Fibroblast of the aortic adventitia (primary cell): ENCODE measurements around the gene AVPR1A. TPM values are rescaled to one million over a fixed set of nuclear protein-coding genes. Genes with fewer than 3 reads are reported as not detected.
A peak's percentile ranks its signal among the peaks of the same experiment; 100 is the strongest.

Experiments
- DNase-seq: peaks from one replicate; pipeline ENCODE4 v3.0.0-alpha.2; 2010; ENCODE audit warnings: low read depth
- H3K4me3 ChIP-seq: 2 replicates; pipeline ENCODE4 v1.5.1; 2011; ENCODE audit warnings: low read depth, mild to moderate bottlenecking, control low read depth, low read length, moderate library complexity
- CTCF ChIP-seq: IDR thresholded peaks from 2 replicates; pipeline ENCODE4 v1.5.1; 2011; ENCODE audit warnings: mild to moderate bottlenecking, low read length, control low read depth, inconsistent platforms; ENCODE audit not compliant: insufficient read depth
- total RNA-seq: library from RNA; depleted of rRNA; stranded (reverse); fragments of >200 nt; gene quantifications from 2 replicates; pipeline ENCODE4 v1.2.3, GENCODE V29; 2012; ENCODE audit warnings: low replicate concordance

AVPR1A gene
- total RNA-seq, 1 donor, result not detected

- no peak for DNase-seq
- no peak for TF ChIP-seq CTCF
- H3K4me3 ChIP-seq, result no peak overlapping the region
Observed at GRCh38 chr12:63138488-63138887, 12.5 kb downstream of the AVPR1A start.

- no peak for DNase-seq
- no peak for TF ChIP-seq CTCF
- no peak overlapping the region for H3K4me3 ChIP-seq
Observed at GRCh38 chr12:63133981-63134380, 17.0 kb downstream of the AVPR1A start.

- TF ChIP-seq CTCF, result no peak
Observed at GRCh38 chr12:63132201-63132600, 18.8 kb downstream of the AVPR1A start.

DNA sequence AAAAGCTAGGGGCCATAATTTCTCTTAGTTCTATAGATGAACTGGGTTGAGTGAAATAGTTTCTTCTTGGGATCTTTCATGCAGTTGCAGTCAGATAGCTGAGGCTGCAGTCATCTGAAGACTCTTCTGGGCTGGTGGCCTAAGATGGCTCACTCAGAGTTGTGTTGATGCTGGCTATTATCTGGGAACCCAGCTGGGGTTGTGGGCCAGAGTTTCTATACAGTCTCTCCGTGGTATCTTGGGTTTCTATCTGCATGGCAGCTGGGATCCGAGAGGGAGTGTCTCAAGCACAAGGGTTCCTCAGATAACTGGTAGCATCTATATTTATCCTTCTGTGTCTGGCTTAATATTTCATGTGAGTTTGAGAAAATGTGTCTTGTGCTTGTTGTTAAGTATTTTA is 21.1 kb downstream of the AVPR1A start:
- H3K4me3 ChIP-seq, result no peak overlapping the region
- no peak for DNase-seq
- no peak for TF ChIP-seq CTCF

More at GRCh38 chr12:63132201-63132600, 18.8 kb downstream of the AVPR1A start:
- DNase-seq, result no peak
- no peak overlapping the region for H3K4me3 ChIP-seq

DNA sequence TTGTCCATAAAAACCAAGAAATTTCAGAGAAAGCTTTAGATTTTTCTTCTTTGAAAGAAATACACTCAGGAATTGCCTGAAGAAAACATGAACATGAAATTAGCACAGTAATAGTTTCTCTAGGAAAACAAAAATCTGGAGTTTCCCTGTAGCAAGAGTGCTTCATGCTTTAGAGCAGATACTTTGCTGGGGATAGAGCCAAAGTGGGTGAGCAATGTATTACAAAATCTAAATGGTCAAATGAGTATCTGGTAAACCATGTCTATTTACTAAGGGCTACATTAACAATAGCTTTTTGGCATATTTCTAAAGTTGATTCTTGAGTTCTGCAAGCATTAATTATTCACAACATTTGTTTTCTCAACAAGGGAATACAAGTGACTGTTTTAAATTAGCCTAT is 26.2 kb downstream of the AVPR1A start:
- no peak overlapping the region for H3K4me3 ChIP-seq
- DNase-seq, result peak; percentile 9
- TF ChIP-seq CTCF, result no peak

DNA sequence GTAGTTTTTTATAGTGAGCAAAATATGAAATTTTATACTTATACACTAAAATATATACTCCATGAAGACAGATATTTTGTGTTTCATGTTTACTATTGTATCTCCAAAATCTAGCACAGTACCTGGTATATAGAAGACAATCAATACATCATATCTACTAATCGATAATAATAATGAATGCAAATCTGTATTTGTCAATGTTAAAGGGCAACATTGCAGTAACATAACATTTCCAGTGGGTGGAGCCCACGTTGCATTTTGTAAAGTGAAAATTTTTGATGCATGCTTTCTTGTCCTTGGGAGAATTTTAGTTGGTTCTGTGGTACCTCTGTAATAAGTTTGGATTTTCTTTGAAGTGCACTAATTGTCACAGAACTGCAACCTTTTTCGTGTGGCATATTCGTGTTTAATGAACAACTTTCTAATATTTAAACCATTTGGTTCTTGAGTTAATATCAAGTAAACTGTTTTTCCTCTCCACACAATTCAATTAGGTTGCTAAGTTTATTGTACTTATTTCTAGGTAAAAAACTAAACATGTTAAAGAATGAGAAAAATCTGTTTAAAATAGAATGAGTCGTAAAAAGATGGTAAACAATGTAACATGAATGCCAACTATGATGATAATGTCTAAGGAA is 47.4 kb downstream of the AVPR1A start:
- peak; percentile 51 for DNase-seq

More for the DNA sequence above, 47.4 kb downstream of the AVPR1A start:
- peak; percentile 75 for TF ChIP-seq CTCF
- no peak overlapping the region for H3K4me3 ChIP-seq
